IPS-18c (cell line): ENCODE results near the gene CHMP4B.

Experiments used
- H3K4me3 ChIP-seq: 2 replicates; pipeline ENCODE4 v1.7.0; 2013; ENCODE audit warnings: low read depth, mild to moderate bottlenecking, low read length, moderate library complexity; ENCODE audit not compliant: insufficient read depth
- H3K9me3 ChIP-seq: one replicate; pipeline ENCODE4 v1.6.1; 2013; ENCODE audit warnings: mild to moderate bottlenecking, low read length, moderate library complexity; ENCODE audit not compliant: control insufficient read depth, insufficient read depth

CHMP4B gene, protein sequence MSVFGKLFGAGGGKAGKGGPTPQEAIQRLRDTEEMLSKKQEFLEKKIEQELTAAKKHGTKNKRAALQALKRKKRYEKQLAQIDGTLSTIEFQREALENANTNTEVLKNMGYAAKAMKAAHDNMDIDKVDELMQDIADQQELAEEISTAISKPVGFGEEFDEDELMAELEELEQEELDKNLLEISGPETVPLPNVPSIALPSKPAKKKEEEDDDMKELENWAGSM

DNA sequence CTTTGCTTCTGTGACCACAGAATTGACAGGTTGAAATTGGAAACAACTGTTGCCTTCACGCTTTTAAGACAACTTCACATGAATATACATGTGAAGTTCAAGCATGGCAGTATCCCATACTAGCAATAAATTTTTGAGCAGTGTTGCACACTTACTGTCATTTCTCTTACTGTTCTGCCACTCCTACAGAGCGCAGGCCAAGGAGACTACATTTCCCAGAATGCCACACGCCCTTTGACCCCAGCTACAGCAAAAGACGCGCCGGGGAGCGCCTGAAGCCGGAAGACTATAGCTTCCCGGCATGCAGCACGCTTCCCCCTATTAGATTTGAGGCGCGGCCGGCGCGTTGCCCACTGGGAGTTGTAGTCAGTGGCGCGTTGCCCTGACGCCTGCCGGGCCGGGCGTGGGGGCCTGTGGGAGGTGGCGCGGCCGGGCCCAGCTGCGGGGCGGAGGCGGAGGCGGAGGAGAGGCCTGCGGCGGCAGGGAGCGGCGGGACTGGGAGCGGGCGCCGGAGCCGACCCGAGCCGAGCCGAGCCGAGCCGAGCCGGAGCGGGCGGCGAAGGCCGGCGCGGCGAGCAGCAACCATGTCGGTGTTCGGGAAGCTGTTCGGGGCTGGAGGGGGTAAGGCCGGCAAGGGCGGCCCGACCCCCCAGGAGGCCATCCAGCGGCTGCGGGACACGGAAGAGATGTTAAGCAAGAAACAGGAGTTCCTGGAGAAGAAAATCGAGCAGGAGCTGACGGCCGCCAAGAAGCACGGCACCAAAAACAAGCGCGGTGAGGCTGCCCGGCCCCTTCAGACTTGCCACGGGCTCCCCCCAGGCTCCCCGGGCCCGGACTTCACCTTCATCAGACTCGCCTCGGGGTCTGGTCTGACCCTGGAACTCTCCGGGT lies at the start of gene CHMP4B:
Gene CHMP4B, plus strand, starts transcription at position 464 of the 891 bp plus-strand sequence. Its CDS starts 121 bp downstream, at position 585.
- H3K9me3 ChIP-seq: no peaks in the 10 kb centered on the region
- H3K4me3 ChIP-seq: peak within 1 kb of the TSS; percentile 88

DNA sequence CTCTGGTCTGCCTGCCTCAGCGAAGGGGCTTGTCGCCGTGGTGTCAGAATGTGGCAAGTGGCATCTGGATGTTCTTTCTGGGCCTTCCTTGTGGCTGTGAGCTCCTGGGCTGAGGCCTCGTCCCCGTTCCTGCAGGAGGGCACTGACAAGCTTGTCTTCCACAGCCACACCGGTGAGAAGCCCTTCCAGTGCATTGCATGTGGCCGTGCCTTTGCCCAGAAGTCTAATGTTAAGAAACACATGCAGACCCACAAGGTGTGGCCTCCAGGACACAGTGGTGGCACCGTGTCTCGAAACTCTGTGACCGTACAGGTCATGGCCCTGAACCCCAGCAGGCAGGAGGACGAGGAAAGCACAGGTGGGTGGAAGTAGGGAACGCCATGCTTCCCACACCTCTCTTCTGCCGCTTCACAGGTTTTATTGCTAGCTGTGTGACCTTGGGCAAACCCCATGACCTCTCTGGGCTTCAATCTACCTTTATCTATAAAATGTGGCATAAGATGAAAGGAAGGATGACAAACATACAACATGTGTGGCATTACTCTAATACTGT lies 49.4 kb upstream of the CHMP4B start:
- H3K9me3 ChIP-seq: no peaks in the 10 kb centered on the region
- no peak overlapping the region for H3K4me3 ChIP-seq

DNA sequence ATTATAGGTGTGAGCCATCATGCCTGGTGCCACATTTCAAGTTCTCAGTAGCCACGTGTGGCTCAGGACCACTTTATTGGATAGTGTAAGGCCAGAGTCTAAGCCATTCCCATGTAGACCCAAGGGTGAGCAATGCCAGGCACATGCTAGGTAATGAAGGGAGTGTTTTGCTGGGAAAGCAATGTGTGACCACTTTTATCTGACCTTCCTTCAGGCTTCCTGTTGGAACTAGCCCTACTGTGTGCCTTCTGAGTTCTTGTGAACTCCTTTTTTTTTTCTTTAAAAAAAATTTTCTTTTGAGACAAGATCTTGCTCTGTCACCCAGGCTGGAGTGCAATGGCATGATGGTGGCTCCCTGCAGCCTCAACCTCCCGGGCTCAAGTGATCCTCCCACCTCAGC lies 46.0 kb upstream of the CHMP4B start:
- no peaks in the 10 kb centered on the region for H3K9me3 ChIP-seq
- no peak overlapping the region for H3K4me3 ChIP-seq

DNA sequence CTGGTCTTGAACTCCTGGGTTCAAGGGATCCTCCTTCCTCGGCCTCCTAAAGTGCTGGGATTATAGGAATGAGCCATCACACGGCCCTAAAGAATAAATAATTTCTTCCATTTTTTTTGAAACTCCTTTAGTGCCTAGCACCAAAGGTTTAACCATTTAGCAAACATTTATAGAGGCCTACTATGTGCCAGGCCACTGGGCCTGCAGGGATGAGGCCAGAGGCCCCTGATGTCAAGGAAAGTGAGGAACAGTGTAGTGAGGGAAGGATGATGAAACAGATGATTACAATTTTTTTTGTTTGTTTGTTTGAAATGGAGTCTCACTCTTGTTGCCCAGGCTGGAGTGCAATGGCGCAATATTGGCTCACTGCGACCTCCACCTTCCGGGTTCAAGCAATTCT lies 45.6 kb upstream of the CHMP4B start:
- no peak overlapping the region for H3K4me3 ChIP-seq
- H3K9me3 ChIP-seq: no peaks in the 10 kb centered on the region

DNA sequence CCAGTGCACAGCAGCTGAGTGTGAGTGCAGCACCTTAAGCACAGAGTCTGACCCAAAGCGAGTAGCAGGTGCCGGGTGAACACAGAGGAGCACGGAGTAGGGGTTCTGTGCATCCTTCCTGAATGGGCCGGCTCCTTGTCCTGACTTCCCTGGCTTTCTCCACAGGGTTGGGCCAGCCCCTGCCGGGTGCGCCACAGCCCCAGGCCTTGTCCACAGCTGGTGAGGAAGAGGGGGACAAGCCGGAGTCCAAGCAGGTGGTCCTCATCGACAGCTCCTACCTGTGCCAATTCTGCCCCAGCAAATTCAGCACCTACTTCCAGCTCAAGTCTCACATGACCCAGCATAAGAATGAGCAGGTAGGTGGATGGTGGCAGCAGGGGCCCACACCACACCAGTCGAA lies 44.5 kb upstream of the CHMP4B start:
- H3K9me3 ChIP-seq: no peaks in the 10 kb centered on the region
- H3K4me3 ChIP-seq: no peak overlapping the region

DNA sequence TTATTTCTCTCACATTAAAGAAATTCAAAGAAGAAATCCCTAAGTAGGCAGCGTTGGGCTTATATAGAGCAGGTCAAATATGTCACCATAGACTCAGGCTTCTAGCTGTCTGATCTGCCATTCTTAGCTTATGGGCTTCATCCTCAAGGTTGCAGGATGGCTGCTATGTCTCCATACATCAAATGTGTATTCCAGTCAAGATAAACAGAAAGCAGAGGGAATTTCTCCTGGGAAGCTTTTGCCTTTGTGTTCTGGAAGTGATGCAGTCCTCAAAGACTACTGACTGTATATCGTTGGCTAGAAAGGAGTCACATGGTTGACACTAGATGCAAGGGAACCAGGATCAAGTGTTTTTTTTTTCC lies 43.4 kb upstream of the CHMP4B start:
- Histone ChIP-seq H3K4me3 (no peak overlapping the region), H3K9me3 (no peaks in the 10 kb centered on the region)

DNA sequence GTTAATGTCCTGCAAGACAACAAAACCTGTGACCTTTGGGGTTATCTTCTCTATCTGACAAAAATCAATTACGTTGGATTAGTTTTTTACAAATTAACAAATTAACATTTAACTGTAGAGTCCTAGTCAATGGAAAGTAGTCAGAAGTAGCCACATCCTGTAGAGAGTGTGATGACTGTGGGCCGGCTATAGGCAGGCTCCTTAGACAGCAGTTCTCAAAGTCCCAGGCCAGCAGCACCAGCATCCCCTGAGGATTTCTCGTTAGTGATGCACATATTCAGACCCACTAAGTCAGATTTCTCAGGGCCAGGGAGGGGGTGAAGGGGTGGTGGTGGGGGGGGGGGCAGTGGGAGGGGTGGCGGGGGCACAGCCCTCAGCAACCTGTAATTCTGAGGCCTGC lies 42.1 kb upstream of the CHMP4B start:
- H3K9me3 ChIP-seq: no peaks in the 10 kb centered on the region
- H3K4me3 ChIP-seq: no peak overlapping the region

DNA sequence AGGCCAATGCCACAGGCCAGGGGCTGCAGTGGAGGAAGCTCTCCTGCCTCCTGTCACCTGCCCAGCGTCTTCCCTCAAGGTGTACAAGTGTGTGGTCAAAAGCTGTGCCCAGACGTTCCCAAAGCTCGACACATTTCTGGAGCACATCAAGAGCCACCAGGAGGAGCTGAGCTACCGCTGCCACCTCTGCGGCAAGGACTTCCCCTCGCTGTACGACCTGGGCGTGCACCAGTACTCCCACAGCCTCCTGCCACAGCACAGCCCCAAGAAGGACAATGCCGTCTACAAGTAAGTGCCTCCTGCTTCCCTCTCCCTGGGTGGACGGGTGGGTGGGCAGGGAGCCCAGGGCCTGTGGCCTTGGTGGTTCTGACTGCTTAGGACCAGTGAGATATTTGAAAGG lies 41.1 kb upstream of the CHMP4B start:
- Histone ChIP-seq H3K9me3 (no peaks in the 10 kb centered on the region), H3K4me3 (no peak overlapping the region)

DNA sequence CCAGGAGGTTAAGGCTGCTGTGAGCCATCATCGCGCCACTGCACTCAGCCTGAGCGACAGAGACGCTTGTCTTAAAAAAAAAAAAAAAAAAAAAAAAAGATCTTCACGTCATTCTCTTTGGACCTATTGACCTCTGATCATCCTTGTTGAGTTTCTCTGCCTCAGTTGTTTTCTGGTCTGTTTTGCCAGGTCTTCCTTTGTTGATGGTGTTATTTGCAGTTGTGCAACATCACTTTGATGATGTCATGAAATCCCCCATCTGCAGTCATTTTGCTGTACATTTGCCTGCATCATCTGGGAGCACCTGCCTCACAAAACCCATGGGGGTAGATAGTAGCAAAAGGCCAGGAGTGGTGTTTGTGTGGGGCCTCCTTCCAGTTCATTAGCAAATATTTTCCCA lies 39.2 kb upstream of the CHMP4B start:
- no peaks in the 10 kb centered on the region for H3K9me3 ChIP-seq
- H3K4me3 ChIP-seq: no peak overlapping the region

DNA sequence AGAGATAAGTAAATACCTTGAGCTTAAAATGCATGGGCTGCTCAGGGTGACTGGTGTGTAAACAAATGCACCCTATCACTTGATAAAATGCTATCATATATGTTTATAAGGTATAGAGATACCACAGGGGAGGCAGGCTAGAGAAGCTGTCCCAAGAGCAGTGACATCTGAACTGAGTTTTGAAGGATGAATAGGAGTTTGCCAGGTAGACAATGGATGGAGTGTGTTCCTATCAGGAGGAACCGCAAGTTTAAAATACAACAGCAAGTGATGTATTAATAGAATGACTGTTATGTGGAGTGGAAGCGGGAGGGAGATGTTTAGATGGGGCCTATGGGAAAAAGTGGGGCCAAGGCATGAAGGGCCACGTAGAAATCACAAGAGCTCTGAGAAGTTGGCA lies 38.7 kb upstream of the CHMP4B start:
- Histone ChIP-seq H3K4me3 (no peak overlapping the region), H3K9me3 (no peaks in the 10 kb centered on the region)

DNA sequence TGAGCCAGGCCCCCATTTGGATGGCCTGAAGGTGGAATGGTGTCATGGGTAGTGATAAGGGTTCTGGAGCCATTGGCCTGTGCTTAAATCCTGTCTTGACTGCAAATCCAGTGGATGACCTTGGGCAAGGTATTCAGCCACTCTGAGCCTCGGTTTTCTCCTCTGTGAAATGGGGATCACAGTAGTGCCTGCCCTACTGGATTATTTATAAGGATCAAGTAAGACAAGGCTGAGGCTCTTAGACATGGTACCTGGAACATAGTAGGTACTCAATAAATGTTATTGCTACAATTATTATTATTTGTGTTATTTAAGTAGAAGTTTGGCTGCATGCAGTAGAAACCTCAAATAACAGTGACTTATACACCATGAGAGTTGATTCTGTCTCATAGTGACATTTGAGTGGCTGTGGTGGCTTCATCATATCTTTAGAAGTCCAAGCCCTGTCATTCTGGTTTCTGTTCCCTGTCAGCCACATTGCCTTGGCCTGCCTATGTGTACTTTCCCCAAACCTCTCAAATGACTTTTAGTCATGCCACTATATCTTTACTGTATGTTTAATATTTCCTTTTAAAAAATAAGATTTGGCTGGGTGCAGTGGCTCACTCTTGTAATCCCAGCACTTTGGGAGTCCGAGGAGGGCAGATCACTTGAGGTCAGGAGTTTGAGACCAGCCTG lies 37.6 kb upstream of the CHMP4B start:
- H3K4me3 ChIP-seq: no peak overlapping the region
- H3K9me3 ChIP-seq: no peaks in the 10 kb centered on the region

DNA sequence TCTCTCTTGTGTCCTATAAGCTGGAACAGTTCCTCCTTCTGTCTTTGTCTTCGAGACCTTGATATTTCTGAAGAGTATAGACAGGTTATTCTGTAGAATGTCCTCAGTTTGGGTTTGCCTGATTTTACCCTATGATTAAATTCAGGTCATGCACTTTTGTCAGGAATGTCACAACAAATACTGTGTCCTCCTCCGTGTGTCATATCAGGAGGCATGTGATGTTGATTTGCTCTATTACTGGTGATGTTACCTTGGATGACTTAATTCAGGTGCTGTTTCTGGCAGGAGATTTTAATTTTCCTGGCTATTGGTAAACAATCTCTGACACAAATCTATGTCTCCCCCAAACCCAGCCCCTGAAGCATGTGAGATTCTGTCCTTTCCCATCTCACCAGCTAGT lies 33.3 kb upstream of the CHMP4B start:
- Histone ChIP-seq H3K4me3 (no peak overlapping the region), H3K9me3 (no peaks in the 10 kb centered on the region)

DNA sequence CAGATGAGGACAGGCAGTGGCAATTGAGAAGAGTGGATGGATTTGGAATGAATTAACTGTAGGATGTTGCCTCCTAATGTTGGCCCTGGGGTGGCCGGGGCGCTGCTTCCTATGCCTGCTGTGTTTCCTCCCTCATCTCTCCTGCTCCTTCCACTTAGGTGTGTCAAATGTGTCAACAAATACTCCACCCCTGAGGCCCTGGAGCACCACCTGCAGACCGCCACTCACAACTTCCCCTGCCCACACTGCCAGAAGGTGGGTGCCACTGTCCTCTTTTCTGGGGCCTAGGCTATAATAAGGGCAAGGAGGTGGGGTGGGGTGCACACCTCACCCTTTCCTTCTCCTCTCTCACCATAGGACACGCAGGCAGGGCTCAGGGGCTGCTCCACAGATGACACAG lies 30.0 kb upstream of the CHMP4B start:
- H3K9me3 ChIP-seq: no peaks in the 10 kb centered on the region
- no peak overlapping the region for H3K4me3 ChIP-seq

DNA sequence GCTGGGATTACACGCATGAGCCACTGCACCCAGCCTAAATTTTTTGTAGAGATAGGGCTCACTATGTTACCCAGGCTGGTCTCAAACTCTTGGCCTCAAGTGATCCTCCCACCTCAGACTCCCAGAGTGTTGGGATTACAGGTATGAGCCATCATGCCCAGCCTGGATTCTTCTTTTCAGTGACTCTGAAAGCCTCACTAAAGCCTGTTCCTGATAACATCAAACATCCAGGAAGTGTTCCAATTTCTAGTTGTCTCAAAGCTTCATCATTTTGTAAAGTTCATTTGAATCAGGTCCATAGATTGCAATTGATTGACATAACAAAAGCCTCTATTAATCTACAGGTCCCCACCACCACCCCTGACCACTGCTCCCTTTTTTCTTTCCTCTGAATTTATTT lies 29.2 kb upstream of the CHMP4B start:
- no peak overlapping the region for H3K4me3 ChIP-seq

DNA sequence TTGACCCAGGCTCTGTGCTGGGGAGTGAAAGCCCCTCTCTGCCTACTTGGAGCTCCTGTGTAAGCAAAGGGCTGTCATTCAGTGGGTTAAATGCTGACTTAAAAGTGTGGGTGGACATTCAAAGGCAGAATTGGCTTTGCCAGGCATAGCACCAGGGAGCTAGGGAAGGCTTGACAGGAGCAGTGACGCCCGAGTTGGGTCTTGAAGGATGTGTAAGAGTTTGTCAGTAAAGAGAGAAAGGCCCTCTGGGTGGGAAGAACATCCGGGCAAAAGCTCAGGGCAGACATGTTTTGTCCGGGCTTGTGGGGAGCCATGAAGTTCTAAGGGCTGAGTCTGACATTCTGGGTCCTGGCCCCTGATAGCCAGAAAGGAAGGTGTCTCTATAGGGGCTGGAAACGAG lies 27.9 kb upstream of the CHMP4B start:
- no peaks in the 10 kb centered on the region for H3K9me3 ChIP-seq
- no peak overlapping the region for H3K4me3 ChIP-seq

More for the DNA sequence above, 29.2 kb upstream of the CHMP4B start:
- no peaks in the 10 kb centered on the region for H3K9me3 ChIP-seq

DNA sequence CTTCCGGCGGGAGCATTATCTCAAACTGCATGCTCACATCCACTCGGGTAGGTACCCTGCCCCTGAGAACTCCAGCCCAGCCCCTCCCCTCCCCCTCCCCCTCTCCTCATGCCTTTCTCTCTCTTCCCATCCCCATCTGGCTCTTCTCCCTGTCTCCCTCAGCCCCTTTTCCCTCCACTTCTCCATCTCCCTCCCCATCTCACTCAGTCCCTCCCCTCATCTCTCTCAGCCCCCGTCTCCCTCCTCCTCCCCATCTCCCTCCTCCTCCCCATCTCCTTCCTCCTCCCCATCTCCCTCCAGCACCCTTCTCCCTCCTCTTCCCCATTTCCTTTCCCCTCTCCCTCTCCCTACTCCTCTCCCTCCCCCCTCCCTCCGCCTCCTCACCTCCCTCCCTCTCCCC lies 27.3 kb upstream of the CHMP4B start:
- Histone ChIP-seq H3K9me3 (no peaks in the 10 kb centered on the region), H3K4me3 (no peak overlapping the region)

DNA sequence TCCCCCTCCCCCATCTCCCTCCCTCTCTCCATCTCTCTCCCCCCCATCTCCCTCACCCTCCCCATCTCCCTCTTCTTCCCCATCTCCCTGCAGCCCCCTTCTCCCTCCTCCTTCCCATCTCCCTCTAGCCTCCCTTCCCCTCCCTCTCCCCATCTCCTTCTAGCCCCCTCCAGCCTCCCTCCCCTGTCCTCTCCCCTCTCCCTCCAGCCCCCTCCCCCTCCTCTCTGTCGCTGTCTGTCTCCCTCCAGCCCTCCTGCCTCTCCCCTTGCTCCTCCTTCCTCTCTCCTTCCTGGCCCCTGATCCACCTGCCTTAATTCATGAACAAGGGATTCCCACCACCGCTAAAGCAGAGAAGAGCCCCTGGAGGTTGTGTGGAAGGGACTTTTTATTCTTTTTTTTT lies 26.9 kb upstream of the CHMP4B start:
- Histone ChIP-seq H3K4me3 (no peak overlapping the region), H3K9me3 (no peaks in the 10 kb centered on the region)

DNA sequence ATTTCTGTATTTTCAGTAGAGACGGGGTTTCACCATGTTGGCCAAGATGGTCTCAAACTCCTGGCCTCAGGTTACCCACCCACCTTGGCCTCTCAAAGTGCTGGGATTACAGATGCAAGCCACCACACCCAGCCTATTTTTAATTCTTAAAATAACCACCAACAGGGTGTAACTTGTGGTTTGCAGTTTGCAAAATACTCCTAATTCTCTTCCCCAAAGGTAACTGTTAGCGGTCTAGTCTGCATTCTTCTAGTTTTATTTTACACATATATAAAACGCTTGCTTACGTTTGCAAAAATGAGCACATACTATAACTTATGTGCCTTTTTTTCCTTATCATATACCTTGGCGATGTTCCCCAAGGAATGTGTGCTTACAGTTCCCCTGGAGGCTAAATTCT lies 25.6 kb upstream of the CHMP4B start:
- Histone ChIP-seq H3K4me3 (no peak overlapping the region), H3K9me3 (no peaks in the 10 kb centered on the region)
